HepG2 (cell line): ENCODE measurements around the gene NFE2L2. TPM values are rescaled to one million over a fixed set of nuclear protein-coding genes. Genes with fewer than 3 reads are reported as not detected.
A peak's percentile ranks its signal among the peaks of the same experiment; 100 is the strongest.

Experiments used
- ADNP ChIP-seq: sonication (generic); formaldehyde crosslinking; IDR thresholded peaks from 2 replicates; pipeline ENCODE4 v1.4.0; 2020; ENCODE audit warnings: missing genetic modification reagents
- CHD4 ChIP-seq: fragments of 200-600 bp; sonication (generic); IDR thresholded peaks from 2 replicates; pipeline ENCODE4 v1.7.0; 2017; ENCODE audit warnings: mild to moderate bottlenecking, low read length, borderline replicate concordance
- FOXM1 ChIP-seq: sonication (generic); formaldehyde crosslinking; IDR thresholded peaks from 2 replicates; pipeline ENCODE4 v1.5.0; 2020; ENCODE audit warnings: missing genetic modification reagents
- HIVEP1 ChIP-seq: sonication (generic); formaldehyde crosslinking; IDR thresholded peaks from 2 replicates; pipeline ENCODE4 v1.4.0; 2020; ENCODE audit warnings: mild to moderate bottlenecking, missing genetic modification reagents
- JDP2 ChIP-seq: sonication (generic); formaldehyde crosslinking; IDR thresholded peaks from 2 replicates; pipeline ENCODE4 v1.8.1; 2022; ENCODE audit warnings: missing genetic modification reagents, borderline replicate concordance
- KLF11 ChIP-seq: IDR thresholded peaks from 2 replicates; pipeline ENCODE4 v1.6.1; 2016; ENCODE audit warnings: missing compliant biosample characterization
- MBD4 ChIP-seq: IDR thresholded peaks from 2 replicates; pipeline ENCODE4 v1.6.1; 2012; ENCODE audit warnings: low read length, inconsistent platforms, borderline replicate concordance
- NFATC3 ChIP-seq: sonication (generic); formaldehyde crosslinking; IDR thresholded peaks from 2 replicates; pipeline ENCODE4 v1.5.1; 2020; ENCODE audit warnings: mild to moderate bottlenecking, missing genetic modification reagents
- PLRG1 ChIP-seq: fragments of 450-650 bp; conservative IDR thresholded peaks from 2 replicates; pipeline ENCODE4 v1.6.1; 2016
- RARG ChIP-seq: sonication (generic); formaldehyde crosslinking; IDR thresholded peaks from 2 replicates; pipeline ENCODE4 v1.4.0; 2020; ENCODE audit warnings: low read depth, mild to moderate bottlenecking, missing genetic modification reagents
- RXRB ChIP-seq: IDR thresholded peaks from 2 replicates; pipeline ENCODE4 v1.6.1; 2016; ENCODE audit warnings: borderline replicate concordance, missing genetic modification reagents, missing compliant biosample characterization
- SIN3B ChIP-seq: fragments of 150-350 bp; IDR thresholded peaks from 2 replicates; pipeline ENCODE4 v1.6.1; 2014; ENCODE audit warnings: low read length
- SMAD9 ChIP-seq: sonication (generic); formaldehyde crosslinking; IDR thresholded peaks from 2 replicates; pipeline ENCODE4 v1.5.1; 2020; ENCODE audit warnings: mild to moderate bottlenecking, missing genetic modification reagents
- SMC3 ChIP-seq: IDR thresholded peaks from 2 replicates; pipeline ENCODE4 v1.6.1; 2011; ENCODE audit warnings: low read length, improper control_type of control experiment
- SNAI1 ChIP-seq: sonication (generic); formaldehyde crosslinking; IDR thresholded peaks from 2 replicates; pipeline ENCODE4 v1.5.0; 2020; ENCODE audit warnings: mild to moderate bottlenecking, missing genetic modification reagents, borderline replicate concordance
- SRSF1 ChIP-seq: fragments of 200-400 bp; formaldehyde crosslinking; optimal IDR thresholded peaks from 2 replicates; pipeline ENCODE3; 2017; ENCODE audit warnings: mild to moderate bottlenecking, low read depth, low read length, moderate library complexity
- ZKSCAN8 ChIP-seq: IDR thresholded peaks from 2 replicates; pipeline ENCODE4 v1.6.1; 2016; ENCODE audit warnings: borderline replicate concordance, missing genetic modification reagents, missing compliant biosample characterization
- ZNF333 ChIP-seq: sonication (generic); formaldehyde crosslinking; IDR thresholded peaks from 2 replicates; pipeline ENCODE4 v1.4.0; 2020; ENCODE audit warnings: mild to moderate bottlenecking, missing genetic modification reagents, borderline replicate concordance
- ZNF367 ChIP-seq: sonication (generic); formaldehyde crosslinking; IDR thresholded peaks from 2 replicates; pipeline ENCODE4 v1.4.0; 2020; ENCODE audit warnings: missing genetic modification reagents, borderline replicate concordance
- ZNF484 ChIP-seq: sonication (generic); formaldehyde crosslinking; IDR thresholded peaks from 2 replicates; pipeline ENCODE4 v1.5.1; 2020; ENCODE audit warnings: mild to moderate bottlenecking, low read depth, missing genetic modification reagents, borderline replicate concordance
- ZNF629 ChIP-seq: sonication (generic); formaldehyde crosslinking; conservative IDR thresholded peaks from 2 replicates; pipeline ENCODE4 v1.5.0; 2020; ENCODE audit warnings: missing genetic modification reagents
- ZNF674 ChIP-seq: sonication (generic); formaldehyde crosslinking; IDR thresholded peaks from 2 replicates; pipeline ENCODE4 v1.5.0; 2020; ENCODE audit warnings: low read depth, mild to moderate bottlenecking, missing genetic modification reagents
- ZNF768 ChIP-seq: sonication (generic); formaldehyde crosslinking; IDR thresholded peaks from 2 replicates; pipeline ENCODE4 v1.4.0; 2020; ENCODE audit warnings: missing genetic modification reagents
- polyA plus RNA-seq, 8 experiments: library from polyadenylated mRNA; depleted of rRNA in 3 of 8; stranded (reverse) in 7 of 8; unstranded in 1 of 8; fragments of >200 nt; fragmentation: Illumina TruSeq in 4 of 8; extraction: Trizol in 4 of 8; gene quantifications; 2 replicates each; pipeline versions ENCODE4 v1.2.1 to v1.2.3, GENCODE V29; 2011 to 2016; ENCODE audit warnings: low read depth in 4 of 8, missing spikeins in 1 of 8, mixed read lengths in 1 of 8; ENCODE audit not compliant: insufficient read depth in 1 of 8
- total RNA-seq, 5 experiments: library from RNA; depleted of rRNA; stranded (reverse); fragments of >200 nt; fragmentation: Illumina TruSeq; extraction: Trizol; gene quantifications; 2 replicates each; pipeline ENCODE4 v1.2.3, GENCODE V29; 2016; ENCODE audit warnings: low read depth in 1 of 5
- TF ChIP-seq, protein P1 (sequence below): sonication (generic); formaldehyde crosslinking; IDR thresholded peaks from 2 replicates; pipeline ENCODE4 v1.4.0; 2020; ENCODE audit warnings: missing genetic modification reagents, low read depth, mild to moderate bottlenecking, borderline replicate concordance
- TF ChIP-seq, protein P2 (sequence below): sonication (generic); formaldehyde crosslinking; IDR thresholded peaks from 2 replicates; pipeline ENCODE4 v1.9.0; 2021; ENCODE audit warnings: mild to moderate bottlenecking, missing genetic modification reagents

The NFE2L2 gene
- total and polyA plus RNA-seq, 2 of the 13 experiments (the other 11 are each of a cell fraction or from before 2014, with no cell fraction given), result 84.6 to 215 TPM

DNA sequence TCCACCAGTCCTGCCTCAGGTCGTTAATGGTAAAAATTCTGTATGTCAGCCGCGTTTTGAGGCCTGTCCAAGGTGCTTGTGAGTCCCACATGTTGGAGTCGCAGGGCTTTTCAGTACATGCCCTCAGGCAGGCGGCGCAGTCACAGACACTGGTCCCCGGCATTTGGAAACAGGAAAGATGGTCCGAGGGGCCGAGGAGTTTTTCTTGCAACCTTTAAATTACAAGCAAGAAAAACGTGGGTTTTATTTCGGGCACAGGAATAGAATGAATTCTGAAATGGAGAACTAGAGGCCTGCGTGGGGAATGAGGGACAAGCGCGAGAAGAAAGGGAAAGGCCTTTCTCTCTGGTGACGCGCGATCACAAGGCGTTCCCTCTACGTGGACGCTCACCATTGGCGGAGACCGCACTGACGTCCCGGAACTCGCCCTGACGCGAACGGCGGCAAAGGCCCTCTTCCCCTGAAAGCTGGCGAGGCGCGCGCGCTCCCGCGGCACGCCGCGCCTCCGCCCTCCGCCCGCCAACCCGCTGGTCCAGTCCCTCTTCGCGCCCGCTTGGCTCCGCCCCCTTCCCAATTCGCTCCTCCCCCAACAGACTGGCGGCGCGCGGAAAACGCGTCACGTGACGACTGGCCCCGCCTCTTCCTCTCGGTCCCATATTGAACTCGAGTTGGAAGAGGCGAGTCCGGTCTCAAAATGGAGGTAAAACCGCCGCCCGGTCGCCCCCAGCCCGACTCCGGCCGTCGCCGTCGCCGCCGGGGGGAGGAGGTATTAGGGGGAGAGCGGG is 52.2 kb downstream of the NFE2L2 start, which contains the start of gene HNRNPA3 (continued):
- TF ChIP-seq SMAD9 (peak; percentile 66; the same call in 1 of the 2 replicates), HIVEP1 (CRISPR knock-in tag) (0 out of 2 replicates have a peak, but pooled peaks have one; percentile 57), ZKSCAN8 (CRISPR knock-in tag) (no peak; the same call in 1 of the 2 replicates), ZNF629 (CRISPR knock-in tag) (0 out of 2 replicates have a peak, but pooled peaks have one; percentile 16), SIN3B (no peak), SRSF1 (peak; percentile 53), ZNF333 (peak; percentile 61), RARG (CRISPR knock-in tag) (no peak), FOXM1 (CRISPR knock-in tag) (no peak), ZNF768 (CRISPR knock-in tag) (no peak), JDP2 (CRISPR knock-in tag) (no peak), SNAI1 (peak; percentile 74; the same call in 1 of the 2 replicates), ZNF367 (CRISPR knock-in tag) (no peak), RXRB (CRISPR knock-in tag) (no peak; the same call in 1 of the 2 replicates), ZNF674 (CRISPR knock-in tag) (peak; percentile 92), KLF11 (CRISPR knock-in tag) (no peak), ADNP (CRISPR knock-in tag) (no peak), ZNF484 (CRISPR knock-in tag) (no peak), MBD4 (no peak), NFATC3 (CRISPR knock-in tag) (0 out of 2 replicates have a peak, but pooled peaks have one; percentile 30), PLRG1 (no peak), CHD4 (no peak), SMC3 (peak; percentile 8)
- TF ChIP-seq, protein P1, sequence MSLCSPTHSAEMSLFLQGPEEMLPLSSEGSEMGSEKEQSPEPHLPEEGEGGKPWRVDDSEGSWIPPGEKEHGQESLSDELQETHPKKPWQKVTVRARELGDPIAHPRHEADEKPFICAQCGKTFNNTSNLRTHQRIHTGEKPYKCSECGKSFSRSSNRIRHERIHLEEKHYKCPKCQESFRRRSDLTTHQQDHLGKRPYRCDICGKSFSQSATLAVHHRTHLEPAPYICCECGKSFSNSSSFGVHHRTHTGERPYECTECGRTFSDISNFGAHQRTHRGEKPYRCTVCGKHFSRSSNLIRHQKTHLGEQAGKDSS (CRISPR knock-in tag), result peak; percentile 70; the same call in 1 of the 2 replicates
- TF ChIP-seq, protein P2, sequence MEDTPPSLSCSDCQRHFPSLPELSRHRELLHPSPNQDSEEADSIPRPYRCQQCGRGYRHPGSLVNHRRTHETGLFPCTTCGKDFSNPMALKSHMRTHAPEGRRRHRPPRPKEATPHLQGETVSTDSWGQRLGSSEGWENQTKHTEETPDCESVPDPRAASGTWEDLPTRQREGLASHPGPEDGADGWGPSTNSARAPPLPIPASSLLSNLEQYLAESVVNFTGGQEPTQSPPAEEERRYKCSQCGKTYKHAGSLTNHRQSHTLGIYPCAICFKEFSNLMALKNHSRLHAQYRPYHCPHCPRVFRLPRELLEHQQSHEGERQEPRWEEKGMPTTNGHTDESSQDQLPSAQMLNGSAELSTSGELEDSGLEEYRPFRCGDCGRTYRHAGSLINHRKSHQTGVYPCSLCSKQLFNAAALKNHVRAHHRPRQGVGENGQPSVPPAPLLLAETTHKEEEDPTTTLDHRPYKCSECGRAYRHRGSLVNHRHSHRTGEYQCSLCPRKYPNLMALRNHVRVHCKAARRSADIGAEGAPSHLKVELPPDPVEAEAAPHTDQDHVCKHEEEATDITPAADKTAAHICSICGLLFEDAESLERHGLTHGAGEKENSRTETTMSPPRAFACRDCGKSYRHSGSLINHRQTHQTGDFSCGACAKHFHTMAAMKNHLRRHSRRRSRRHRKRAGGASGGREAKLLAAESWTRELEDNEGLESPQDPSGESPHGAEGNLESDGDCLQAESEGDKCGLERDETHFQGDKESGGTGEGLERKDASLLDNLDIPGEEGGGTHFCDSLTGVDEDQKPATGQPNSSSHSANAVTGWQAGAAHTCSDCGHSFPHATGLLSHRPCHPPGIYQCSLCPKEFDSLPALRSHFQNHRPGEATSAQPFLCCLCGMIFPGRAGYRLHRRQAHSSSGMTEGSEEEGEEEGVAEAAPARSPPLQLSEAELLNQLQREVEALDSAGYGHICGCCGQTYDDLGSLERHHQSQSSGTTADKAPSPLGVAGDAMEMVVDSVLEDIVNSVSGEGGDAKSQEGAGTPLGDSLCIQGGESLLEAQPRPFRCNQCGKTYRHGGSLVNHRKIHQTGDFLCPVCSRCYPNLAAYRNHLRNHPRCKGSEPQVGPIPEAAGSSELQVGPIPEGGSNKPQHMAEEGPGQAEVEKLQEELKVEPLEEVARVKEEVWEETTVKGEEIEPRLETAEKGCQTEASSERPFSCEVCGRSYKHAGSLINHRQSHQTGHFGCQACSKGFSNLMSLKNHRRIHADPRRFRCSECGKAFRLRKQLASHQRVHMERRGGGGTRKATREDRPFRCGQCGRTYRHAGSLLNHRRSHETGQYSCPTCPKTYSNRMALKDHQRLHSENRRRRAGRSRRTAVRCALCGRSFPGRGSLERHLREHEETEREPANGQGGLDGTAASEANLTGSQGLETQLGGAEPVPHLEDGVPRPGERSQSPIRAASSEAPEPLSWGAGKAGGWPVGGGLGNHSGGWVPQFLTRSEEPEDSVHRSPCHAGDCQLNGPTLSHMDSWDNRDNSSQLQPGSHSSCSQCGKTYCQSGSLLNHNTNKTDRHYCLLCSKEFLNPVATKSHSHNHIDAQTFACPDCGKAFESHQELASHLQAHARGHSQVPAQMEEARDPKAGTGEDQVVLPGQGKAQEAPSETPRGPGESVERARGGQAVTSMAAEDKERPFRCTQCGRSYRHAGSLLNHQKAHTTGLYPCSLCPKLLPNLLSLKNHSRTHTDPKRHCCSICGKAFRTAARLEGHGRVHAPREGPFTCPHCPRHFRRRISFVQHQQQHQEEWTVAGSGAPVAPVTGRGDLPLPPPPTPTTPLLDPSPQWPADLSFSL (CRISPR knock-in tag), result no peak; the same call in 1 of the 2 replicates
